Lower leg skin (tissue), 4 donors: ENCODE data around the gene DOCK7. TPM values are rescaled to one million over a fixed set of nuclear protein-coding genes. Genes with fewer than 3 reads are reported as not detected.
"Not testable (repeated sequence)": the region's sequence is repeated elsewhere in the genome, so short reads cannot be mapped to it uniquely, and the experiment has no call there.

Source experiments
- DNase-seq, 2 donors: peaks; one replicate each; pipeline ENCODE4 v3.0.0-alpha.2; 2019; ENCODE audit warnings: low spot score in 2 of 2
- H3K4me3 ChIP-seq: fragments of 200-600 bp; sonication (generic); 2 replicates; pipeline ENCODE4 v1.5.1; 2017; ENCODE audit warnings: mild to moderate bottlenecking, low read depth; ENCODE audit not compliant: poor library complexity, severe bottlenecking
- CTCF ChIP-seq, 3 donors: fragments of 450-650 bp; IDR thresholded peaks; one replicate each; pipeline ENCODE4 v1.5.1; 2016; ENCODE audit warnings: antibody characterized with exemption in 3 of 3, mild to moderate bottlenecking in 3 of 3, moderate library complexity in 2 of 3
- POLR2A ChIP-seq, 2 donors: fragments of 450-650 bp; IDR thresholded peaks; one replicate each; pipeline ENCODE4 v1.6.1; 2016 to 2017; ENCODE audit warnings: antibody characterized with exemption in 2 of 2, mild to moderate bottlenecking in 1 of 2, moderate library complexity in 1 of 2
- WGBS, 2 donors: methylation state at CpG; one replicate each; pipeline ENCODE4 v1.1.5; 2018; 5-methylcytosine and 5-hydroxymethylcytosine counted together
- intact Hi-C: fragments of 100-400 bp; cut with DNase I; formaldehyde crosslinking; loops from one replicate; pipeline ENCODE4 v1.15.0; 2023; ENCODE audit warnings: low total_unique reads
- total RNA-seq, 4 donors: library from RNA; depleted of rRNA; stranded (reverse); fragments of >200 nt; gene quantifications; one replicate each; pipeline ENCODE4 v1.1.0, GENCODE V29; 2016

Gene DOCK7
- total RNA-seq, 4 donors from 2014 or later, result 27.0 to 67.5 (median 29.4) TPM

- intact Hi-C loops, result no loop called here
- no peak for DNase-seq
- H3K4me3 ChIP-seq, result no peak overlapping the region
Measured at GRCh38 chr1:62588000-62588399, 100.2 kb downstream of the DOCK7 start.

GRCh38 chr1:62585469-62586155 lies 102.6 kb downstream of the DOCK7 start:
- TF ChIP-seq CTCF (IDR thresholded peaks at IDR 0.05) (no peak), POLR2A (IDR thresholded peaks at IDR 0.05) (no peak)
- WGBS, 2 donors, result 45 to 49% methylated on average over 1 of the region's 1 CpG
- H3K4me3 ChIP-seq, result no peak overlapping the region
- intact Hi-C loops, result no loop called here
- DNase-seq, result no peak

More at GRCh38 chr1:62588000-62588399, 100.2 kb downstream of the DOCK7 start:
- TF ChIP-seq CTCF (IDR thresholded peaks at IDR 0.05) (no peak), POLR2A (IDR thresholded peaks at IDR 0.05) (no peak)

DNA sequence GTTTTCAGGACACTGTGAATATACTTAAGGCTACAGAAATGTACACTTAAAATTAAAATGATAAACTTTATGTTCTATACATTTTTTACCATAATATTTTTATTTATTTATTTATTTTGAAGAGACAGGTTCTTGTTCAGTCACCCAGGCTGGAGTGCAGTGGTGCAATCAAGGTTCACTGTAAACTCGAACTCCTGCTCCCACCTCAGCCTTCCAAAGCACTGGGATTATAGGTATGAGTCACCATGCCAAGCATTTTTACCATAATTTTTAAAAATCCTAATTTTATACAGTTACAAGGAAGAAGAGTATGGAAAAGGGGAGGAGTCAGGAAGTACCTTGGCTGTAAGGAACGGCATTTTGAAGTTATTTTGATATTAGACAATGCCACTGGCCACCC lies 114.5 kb downstream of the DOCK7 start:
- TF ChIP-seq CTCF (IDR thresholded peaks at IDR 0.05) (no peak), POLR2A (IDR thresholded peaks at IDR 0.05) (no peak)
- intact Hi-C loops, result no loop called here
- WGBS, 2 donors, result 65 to 67% methylated on average over 2 of the region's 2 CpGs
- no peak overlapping the region for H3K4me3 ChIP-seq
- no peak for DNase-seq

DNA sequence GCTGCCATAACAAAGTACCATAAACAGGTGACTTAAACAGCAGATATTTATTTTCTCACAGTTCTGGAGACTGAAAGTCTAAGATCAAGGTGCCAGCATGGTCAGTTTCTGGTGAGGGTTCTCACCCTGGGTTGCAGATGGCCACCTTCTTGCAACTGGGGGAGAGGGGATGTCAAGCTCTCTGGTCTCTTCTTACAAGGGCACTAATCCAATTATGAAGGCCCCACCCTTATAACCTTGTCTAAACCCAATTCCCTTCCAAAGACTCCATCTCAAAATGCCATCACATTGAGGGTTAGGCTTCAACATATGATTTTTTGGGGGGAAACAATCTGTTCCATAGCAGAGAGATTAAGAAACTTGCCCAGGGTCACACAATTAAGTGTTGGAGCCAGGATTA lies 115.7 kb downstream of the DOCK7 start:
- TF ChIP-seq CTCF (IDR thresholded peaks at IDR 0.05) (no peak), POLR2A (IDR thresholded peaks at IDR 0.05) (no peak)
- no peak overlapping the region for H3K4me3 ChIP-seq
- no peak for DNase-seq
- intact Hi-C loops, result no loop called here

GRCh38 chr1:62571517-62571916 lies 116.7 kb downstream of the DOCK7 start:
- WGBS, 2 donors, result 91 to 96% methylated on average over 4 of the region's 4 CpGs
- DNase-seq, H3K4me3 ChIP-seq, intact Hi-C loops: not testable (repeated sequence)

GRCh38 chr1:62567926-62568325 lies 120.3 kb downstream of the DOCK7 start:
- DNase-seq, intact Hi-C loops, H3K4me3 ChIP-seq: not testable (repeated sequence)
- 77 to 86% methylated on average over 1 of the region's 1 CpG for WGBS, 2 donors

DNA sequence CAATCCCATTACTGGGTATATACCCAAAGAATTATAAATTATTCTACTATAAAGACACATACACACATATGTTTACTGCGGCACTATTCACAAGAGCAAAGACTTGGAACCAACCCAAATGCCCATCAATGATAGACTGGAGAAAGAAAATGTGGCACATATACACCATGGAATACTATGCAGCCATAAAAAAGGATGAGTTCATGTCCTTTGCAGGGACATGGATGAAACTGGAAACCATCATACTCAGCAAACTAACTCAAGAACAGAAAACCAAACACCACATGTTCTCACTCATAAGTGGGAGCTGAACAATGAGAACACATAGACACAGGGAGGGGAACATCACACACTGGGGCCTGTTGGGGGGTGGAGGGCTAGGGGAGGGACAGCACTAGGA lies 121.0 kb downstream of the DOCK7 start:
- 97% methylated on average over 1 of the region's 1 CpG for WGBS, 2 donors
- H3K4me3 ChIP-seq, DNase-seq, intact Hi-C loops: not testable (repeated sequence)
